NCI-H1930 (cell line): ENCODE measurements around the gene ZBTB46.

Experiments used
- DNase-seq, 2 experiments: peaks; one replicate each; lab custom pipeline; 2025; lab: John Stamatoyannopoulos, UW

Gene ZBTB46

DNA sequence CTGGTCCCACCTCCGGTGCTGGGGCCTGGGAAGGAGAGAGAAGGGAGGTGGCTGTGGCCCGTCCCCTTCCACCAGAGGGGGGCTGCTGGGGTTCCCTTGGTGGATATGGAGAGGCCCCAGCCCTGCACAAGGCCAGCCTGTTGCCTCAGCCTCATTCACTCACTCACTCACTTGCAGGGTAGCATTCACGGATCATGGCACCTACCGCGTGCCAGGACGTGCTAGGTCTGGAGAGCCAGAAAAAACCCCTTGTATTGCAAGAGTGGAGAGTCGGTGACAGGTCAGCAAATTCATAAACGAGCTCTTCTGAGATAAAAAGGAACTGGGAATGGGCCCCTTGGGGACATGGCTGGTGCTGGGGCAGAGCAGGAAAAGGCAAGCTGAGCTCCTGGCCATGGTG, 6.4 kb upstream of the ZBTB46 start:
- no peak for DNase-seq

DNA sequence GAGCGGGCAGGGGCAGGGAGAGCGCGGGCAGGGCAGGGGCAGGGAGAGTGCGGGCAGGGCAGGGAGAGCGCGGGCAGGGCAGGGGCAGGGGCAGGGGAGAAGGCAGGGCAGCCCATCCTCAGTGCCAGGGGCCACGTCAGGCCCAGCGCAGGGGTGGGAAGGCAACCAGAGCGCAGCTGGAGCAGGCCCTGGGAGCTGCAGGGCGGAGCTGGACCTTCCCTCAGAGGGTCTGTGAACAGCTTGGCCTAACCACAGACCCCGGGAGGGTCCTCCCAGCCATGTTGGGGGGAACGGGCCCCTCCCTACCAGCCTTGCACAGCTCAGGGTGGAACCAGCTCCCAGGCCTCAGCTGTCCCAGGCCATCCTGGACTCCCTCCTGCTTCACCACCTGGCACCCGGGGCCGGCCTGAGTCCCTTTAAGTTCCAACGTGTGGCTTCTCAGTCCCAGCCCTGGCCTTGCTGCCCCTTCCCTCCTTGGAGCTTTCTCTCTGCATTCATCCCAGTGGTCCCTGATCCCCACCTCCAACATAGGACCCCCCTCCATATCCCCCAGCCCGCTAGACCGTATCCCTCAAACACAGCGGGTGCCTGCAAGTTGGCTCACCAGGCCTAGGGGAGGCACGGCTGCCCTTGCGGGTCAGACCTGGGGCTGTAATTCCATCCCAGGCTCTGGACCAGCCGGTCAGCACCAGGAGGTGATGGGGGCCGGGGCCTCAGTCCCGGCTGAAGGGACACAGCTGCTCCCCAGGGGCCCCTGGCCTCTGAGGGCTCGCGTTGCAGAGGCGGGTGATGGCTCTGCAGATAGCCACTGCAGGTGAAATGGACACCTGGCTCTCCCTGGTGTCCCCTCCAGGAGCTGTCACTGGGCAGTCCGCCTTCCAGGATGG, 5.6 kb upstream of the ZBTB46 start:
- DNase-seq, result no peak

DNA sequence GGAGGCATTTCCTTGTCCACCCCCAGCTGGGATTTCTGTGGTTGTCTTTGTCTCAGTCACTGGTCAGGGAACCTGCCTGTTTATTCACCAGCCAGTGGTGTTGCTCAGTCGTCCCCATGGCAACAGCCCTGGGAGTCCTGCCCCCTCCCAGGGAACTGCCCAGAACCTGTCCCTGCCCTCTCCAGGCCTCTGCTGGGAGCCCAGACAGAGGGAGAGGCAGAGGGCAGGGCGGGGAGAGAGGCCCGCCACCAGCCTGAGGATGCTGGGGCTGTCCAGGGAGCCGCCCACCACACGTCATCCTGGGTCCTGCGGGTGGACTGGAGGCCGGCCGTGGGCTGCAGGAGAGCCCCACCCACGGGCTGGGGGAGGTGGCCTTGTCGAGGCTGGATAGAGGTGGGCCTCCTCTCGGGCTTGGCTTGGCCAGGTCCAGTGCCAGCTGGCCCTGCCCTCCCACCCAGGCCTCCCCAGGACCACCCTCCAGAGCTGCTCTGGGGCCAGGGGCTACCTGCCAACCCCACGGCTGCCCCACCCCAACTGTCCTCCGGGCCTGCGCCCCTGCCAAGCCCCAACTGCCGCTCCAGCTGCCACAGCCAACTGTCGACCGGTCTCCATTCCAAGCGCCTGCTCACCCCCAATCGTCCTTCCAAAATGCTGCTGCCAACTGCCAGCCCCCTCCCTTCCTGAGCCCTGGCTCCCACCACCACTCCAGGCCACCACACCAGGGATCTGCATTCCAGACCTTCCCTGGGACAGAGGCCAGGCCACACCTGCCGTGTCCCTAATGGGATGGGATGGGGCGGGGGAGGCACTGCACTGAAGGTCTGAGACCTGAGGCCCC, 4.2 kb upstream of the ZBTB46 start:
- DNase-seq, result peak in 1 of 2 experiments; percentile 11

DNA sequence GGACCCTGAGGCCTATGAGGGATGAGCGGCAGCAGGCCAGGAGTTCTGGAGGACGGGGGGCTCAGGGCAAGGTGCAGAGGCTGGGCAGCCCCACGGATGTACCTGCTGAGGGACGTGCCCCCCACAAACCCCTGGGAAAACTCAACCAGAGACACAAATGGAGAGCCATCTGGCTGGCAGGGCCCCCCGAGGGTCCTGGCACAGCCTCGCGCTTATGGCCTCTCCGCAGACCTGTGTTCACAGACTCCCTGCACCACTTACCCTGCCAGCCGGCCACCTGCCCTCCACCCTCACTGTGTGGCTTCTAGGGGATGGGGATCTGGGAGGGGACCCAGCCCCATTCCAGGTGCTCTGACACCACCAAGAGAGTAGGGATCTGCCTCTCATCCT, 3.4 kb upstream of the ZBTB46 start:
- DNase-seq, result no peak

DNA sequence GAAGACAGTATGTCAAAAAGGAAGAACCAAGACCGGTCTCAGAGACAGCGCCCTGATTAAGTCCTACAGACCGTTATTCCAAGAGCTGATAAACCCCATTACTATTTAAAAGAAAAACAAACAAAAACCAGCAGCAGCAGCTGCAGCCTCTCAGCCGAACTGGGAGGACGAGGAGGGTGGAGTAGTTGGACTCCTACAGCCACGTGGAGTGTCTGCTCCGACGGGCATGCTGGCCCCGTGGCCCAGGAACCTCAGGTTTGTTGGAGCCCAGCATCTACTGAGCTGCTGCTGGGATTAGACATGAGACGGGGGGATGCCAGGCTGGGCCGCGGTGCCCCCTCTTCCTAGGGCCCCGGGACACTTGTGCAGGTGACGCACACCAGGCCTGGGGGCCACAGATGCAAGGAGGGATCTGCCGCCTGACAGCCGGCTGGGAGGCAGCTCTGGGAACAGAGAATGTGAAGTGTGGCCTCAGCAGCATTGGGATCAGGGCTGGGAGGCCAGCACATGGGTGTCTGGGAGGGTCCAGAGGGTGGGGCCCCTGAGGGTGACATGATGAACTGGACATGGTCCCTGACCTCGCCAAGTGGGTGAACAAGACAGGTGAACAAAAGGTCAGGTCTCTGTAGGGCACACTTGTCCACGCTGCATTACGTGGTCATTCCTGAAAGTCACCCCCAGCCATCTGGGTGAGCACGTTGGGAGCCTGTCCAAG, 2.9 kb upstream of the ZBTB46 start:
- no peak for DNase-seq

DNA sequence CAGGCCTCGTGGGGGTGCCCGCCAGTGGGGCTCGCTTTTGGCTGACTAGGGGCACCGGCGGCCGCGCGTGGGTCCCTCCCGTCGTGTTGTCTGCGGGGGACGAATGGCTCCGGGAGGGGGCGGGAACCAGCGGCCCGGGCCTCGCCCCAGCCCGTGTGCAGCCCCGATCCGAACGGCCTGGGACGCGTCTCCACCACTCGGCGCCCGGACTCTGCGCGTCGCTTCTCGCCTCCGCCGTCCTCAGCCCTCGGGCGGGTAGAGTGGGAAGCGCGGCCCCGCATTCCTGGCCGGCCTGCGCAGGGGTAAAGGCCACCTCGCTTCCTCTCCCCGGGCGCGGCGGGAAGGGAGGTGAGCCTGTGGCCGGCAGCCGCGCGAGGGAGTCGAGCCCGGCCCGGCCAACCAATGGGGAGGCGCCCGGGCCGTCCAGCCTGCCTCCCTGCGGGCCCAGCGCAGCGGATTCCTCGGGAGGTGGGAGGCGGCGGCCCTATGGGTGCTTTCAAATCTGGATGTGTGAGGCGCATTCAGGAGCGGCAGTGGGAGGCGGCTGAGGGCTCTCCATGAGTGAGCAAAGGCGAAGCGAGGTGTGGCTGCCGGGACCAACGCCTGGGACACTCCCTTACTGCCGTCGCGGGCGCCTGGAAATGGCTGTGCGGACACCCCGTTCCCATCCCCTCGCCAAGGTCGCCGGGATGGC, 1.1 kb upstream of the ZBTB46 start:
- peak in 1 of 2 experiments; percentile 18 for DNase-seq

DNA sequence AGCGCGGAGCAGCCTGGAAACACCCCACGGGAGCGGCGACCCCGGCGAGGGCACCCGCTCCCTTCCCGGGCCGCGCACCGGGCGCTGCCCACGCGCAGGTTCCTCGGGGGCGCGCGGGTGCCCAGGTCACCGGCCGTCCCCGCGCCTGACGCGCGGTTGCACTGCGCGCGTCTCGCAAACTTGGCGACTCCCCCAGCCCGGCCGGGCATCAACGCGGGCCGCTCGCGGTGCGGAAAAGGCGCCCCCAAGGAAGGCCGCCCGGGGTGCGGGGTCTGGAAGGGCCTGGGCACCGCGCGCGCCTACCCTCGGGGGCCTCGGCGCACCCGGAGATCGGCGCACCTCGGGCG, 555 bp upstream of the ZBTB46 start:
- DNase-seq, result no peak

DNA sequence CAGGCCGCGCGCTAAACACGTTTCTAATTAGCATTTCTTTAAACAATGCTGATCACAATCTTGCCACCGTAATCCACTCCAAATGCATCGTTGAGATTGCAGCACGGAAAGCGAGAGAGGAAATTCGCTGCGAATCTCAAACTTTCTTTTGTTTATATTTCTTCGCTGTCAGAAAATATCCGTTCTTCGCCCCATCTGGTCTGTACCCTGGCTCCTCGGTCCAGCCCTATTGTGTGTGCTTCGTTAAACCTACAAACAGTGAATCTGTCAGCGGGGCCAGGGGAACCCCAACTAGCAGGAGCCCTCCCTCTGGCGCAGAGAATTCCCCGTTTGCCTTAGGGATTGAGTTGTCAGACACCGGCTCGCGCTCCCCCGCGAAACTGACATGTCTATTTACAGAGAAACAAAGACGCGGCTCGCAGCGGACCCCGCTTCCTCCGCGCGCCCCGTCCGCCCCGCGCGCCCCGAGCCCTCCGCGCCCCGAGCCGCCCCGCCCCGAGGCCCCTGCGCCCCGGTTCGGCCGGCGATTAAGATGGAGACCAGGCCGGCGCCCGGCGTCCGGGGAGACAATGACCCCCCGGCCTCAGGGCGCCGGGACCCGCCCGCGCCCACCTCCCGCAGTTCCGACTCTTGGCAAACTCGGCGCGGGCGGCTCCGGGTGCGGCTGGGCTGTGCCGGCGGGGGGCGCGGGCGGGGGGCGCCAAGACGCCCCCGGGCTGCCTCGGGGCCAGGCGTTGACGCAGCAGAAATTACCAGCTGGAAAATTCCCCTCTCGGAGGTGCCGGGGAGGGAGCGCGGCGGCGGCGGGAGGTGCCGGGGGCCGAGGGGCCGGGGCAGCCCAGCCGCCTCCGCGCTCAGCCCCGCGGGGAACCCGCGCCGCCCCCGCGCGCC, 874 bp downstream of the ZBTB46 start:
- DNase-seq, result no peak

DNA sequence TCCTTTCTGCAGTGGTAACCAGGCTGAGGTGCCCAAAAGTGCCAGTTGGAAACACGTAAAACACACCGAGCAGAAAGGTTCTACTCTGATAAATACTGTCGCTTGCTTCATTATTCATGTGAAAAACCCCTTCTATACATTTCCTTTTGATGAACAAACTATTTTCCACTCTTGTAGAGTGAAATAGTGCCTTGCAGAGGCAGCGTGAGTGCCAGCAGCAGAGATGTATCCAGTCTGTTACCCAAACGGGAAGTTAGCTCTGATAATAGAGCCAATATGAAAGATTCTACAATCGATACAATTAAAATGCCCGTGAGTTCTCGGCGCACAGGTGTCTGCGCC, 1.5 kb downstream of the ZBTB46 start:
- no peak for DNase-seq

DNA sequence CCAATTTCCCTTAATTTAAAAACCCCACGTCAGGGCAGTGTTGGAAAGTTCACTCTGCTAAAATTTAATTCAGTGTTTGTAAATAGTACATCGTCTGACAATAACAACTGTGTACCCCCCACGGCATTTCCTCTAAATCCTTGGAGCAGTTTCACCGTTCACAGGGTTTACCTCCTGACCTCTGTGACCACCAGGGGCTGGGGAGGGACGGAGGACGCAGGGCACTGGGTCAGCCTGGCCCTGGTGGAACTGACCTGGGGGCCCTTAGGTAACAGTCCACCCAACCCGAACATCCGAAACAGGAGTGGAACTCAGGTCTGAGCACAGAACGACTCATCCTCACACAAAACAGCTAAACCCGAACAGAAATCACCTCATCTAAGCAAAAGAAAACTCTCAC, 2.1 kb downstream of the ZBTB46 start:
- no peak for DNase-seq

DNA sequence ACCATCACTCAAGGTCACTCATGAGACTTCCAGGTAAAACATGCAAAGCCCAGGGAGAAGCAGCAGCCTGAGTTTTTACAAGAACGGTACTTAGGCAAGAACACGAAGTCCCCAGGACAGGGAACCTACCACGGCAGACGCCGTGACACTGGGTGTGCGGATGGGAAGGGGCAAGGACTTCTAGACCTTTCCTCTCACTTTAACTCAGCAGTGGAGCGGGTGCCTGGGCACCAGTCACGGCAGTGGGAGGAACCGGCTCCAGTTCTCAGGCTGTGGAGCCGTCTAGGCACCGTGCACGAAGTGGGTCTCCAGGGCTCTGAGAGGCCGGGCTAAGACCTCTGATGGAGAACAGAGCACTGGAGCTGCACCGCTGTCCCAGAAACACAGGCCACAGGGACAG, 2.5 kb downstream of the ZBTB46 start:
- no peak for DNase-seq

DNA sequence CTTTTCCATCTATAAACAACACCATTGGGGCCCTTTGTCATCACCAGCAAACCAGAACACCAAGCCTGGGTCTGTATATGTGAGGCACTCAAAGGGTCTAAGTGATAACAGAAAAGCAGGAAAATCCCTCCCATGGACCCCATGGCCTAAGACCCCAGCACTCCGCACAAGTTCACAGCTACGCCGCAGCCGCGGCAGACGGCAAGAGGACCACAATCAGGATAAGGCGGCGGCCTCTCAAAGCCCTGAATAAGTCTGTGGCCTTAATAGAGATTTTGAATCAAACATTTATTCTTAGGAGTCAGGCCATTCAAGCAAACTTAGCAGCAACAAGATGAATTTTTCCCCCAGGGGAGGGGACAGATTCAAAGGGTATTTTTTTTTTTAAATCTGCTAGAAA, 2.9 kb downstream of the ZBTB46 start:
- no peak for DNase-seq

DNA sequence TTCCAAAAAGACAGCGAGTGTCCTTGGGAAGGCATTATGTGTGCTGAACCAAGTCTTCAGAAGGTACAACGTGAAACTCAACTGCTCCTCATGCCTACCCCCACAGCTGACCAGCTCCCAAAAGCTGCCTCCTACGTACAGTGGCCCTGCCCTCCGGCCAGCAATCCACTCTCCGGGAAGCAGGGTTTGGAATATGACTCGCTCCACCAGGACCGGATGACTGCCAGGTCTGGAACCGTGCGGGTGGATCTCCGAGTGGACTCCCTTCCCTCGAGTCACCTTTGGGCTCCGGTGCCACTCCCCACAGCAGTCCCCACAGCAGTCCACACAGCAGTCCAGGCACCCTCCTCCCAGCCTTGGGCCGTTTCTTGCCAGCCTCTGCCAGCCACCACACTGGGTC, 4.3 kb downstream of the ZBTB46 start:
- DNase-seq, result no peak

DNA sequence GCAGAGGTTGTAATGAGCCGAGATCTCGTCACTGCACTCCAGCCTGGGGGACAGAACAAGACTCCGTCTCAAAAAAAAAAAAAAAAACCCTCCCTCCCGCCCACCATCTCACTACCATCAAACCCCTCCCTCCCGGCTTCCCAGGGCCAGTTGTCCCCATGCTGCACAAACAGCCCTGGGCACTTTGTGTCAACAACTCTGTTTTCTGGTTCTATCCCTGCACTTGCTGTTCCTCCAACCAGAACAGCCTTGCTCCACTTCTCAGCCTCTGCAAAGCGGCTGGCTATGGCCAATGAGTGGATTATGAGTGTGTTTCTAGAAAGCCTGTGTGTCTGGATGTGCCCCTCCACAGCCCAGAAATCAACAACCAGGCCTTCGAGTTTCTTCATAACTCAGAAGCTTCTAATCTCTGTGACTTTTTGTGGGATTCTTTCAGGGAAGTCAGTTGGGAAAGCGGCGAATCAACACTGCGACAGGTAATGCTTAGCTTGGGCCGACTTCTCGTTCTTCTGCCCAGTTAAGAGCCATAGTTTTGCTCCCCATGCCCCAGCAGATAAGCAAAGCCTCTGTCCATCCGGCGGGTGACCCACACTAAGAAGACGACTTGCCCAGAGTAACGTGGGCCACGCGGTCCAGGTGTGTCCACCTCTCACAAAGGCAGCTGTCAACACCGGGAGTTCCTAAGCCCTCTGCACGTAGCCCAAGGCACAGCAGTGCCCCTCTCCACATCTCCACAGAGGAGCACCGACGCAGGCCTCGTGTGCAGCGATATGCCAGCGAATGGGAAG, 5.5 kb downstream of the ZBTB46 start:
- DNase-seq, result no peak

DNA sequence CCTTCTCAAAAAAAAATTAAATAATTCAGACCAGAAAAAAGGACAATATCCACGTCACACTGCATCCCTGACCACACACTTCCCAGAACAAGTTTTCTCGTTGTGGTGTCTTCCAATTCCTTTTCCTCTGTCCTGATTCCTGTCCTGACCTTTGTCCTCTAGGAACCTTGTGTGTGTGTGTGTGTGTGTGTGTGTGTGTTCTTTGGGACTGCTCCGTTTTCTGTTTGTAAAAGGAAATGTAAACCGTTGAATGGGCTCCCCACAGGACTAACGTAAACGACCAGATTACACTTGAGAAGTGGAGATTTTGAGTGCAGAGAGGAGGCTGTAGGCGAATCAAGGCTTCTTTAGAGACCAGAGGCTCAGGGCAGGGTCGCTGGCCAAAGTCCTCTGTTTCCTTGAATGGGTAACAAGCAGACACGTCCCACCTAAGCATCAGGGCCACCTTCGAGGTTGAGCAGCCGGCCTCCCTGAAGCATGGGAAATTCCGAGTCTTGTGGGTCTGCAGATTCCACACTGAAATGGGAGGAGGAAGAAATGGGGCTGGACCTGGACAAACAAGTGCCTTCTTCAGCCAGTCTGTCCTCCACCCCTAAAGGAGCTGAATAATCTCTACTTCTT, 7.3 kb downstream of the ZBTB46 start:
- DNase-seq, result no peak

DNA sequence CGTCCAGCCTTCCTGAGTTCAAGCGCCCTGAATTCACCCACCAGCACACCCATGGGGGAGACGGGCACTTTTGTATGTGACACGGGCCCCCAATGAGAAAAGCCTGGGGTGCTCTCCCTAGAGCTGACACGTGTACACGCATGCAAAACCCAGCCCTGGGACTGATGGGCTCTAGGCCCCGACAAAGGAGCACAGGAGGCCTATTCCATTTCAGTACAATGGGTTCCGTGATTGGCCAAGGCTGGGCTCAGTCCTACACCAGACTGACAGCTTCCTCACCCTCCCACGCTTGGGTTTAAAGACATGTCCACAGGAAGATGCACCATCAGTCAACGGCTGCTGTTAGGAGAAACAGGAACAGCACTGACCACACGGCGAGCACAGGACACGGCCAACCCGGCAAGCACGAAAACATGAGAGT, 8.8 kb downstream of the ZBTB46 start:
- DNase-seq, result no peak

DNA sequence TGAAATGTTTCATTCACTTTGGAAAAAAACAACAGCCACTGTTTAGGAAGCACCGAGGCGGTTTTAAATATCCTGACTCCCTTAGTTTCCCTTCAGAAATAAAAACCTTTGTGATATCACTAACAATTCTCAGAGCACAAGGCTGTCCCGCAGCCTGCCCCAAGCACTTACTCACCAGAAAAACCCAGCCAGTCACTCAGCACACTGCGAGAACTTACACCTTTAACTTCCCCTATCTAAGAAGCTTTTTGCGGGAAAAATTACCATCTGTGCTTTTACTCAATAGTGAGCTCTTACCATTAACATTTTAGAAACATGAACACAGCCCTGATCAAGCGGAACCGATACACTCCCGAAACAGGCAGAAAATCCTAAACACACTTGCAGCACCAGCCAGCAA, 9.3 kb downstream of the ZBTB46 start:
- DNase-seq, result no peak

DNA sequence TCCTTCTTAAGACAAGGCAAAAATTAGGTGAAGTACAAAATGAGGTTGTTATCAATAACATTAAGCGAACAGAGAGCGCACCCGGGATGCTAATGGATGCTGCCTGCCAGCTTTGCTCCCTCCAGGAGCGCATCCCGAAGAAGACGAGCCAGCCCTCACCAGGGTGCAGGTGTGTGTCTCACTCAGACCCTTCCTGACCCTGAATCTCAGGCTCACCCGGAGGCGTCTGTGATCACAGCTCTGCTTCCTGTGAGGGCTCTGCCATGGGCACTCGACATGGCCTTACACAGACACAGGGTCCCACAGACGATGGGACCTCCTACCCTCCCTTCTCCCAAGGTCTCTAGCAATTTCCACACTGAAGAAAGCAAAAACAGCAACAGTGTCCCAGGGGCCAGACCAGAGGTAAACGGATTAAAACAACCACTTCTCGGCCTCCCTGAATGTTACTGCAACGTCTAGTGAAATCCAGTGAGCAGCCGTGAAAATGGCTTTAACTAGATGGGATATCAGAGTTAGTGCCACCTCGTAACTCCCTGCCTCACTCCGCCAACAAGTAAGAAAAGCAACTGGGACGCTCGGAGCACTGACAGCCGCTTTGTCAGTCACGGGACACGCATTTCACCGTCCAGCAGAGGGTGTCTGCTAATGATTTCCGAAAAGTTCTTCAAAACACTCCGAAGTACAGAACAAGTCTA, 11.7 kb downstream of the ZBTB46 start:
- no peak for DNase-seq

DNA sequence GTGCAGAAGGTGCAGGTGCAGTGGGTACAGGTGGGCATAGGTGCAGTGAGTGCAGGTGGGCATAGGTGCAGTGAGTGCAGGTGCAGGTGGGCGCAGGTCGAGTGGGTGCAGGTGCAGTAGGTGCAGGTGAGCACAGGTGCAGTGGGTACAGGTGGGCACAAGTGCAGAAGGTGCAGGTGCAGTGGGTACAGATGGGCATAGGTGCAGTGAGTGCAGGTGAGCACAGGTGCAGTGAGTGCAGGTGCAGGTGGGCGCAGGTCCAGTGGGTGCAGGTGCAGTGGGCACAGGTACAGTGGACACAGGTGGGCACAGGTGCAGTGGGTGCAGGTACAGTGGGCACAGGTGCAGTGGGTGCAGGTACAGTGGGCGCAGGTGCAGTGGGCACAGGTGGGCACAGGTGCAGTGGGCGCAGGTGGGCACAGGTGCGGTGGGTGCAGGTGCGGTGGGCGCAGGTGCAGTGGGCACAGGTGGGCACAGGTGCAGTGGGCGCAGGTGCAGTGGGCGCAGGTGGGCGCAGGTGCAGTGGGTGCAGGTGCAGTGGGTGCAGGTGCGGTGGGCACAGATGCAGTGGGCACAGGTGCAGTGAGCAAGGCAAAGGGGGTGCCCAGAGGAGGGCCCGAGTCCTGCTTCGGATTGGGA, 15.3 kb downstream of the ZBTB46 start:
- no peak for DNase-seq
